AML-193 (cell line): ENCODE data around the gene CHRNA3.

Experiments
- DNase-seq, 2 experiments: peaks; one replicate each; lab custom pipeline; 2025; lab: John Stamatoyannopoulos, UW

Gene CHRNA3

DNA sequence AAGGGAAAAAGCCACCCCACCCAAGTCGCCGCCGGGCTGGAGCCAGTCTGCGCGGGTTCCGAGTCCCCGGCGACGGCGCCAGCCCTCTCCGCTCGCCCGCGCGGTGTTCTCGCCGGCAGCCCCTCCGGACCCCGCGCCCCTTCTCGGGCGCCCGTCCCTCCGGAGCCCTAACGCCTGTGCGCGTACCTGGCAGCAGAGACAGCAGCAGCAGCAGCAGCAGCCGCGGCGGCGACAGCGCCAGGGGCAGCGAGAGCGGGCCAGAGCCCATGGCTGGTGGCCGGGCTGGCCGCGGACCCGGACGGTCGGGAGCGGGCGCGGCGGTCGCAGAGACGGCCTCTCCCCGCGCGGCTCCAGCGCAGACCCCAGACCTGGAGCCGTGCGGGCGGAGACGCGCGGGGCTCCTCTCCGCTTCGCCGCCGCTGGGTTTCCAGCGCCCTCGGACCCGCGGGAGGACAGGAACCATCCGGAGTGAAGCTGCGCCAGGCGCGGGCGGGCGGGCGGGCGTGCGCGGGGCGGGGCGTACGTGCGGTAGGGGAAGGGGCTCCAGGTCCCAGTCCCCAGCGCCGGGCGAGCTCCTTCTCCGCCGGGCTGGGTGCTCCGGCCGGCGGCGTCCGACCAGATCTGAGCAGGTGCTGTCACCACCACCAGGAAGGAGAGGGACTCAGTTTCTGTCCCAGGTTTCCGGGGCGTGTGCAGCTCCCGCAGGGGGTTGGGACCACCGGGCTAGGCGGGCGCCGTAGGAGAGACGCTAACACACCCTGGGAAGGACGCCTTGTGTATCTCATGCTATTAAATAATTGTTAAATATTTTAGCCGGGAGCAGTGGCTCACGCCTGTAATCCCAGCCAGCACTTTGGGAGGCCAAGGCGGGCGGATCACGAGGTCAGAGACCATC is at the start of gene CHRNA3:
Gene CHRNA3, minus strand, starts transcription at position 470 of the 895 bp plus-strand sequence. Its CDS starts 202 bp downstream, at position 268.
- DNase-seq: no peak

DNA sequence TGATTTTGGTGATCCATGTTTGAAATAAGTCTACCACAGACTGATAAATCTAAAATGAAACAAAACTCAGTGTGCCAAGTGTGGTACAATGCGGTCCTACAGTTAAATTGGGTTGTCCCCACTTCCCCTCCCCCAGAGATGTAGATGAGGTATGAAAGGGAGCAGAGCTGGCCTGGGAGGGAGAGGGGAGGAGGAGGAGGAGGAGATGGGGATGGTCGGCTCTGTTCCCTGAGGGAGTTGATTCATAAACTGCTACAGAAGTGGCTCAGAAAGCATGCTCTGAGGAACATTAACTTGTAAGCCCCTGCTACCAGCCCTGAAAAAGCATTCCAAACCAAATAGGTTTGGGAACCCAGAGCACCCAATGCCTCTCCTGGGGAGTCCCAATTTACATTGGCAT is 48.2 kb upstream of the CHRNA3 start:
- no peak for DNase-seq

DNA sequence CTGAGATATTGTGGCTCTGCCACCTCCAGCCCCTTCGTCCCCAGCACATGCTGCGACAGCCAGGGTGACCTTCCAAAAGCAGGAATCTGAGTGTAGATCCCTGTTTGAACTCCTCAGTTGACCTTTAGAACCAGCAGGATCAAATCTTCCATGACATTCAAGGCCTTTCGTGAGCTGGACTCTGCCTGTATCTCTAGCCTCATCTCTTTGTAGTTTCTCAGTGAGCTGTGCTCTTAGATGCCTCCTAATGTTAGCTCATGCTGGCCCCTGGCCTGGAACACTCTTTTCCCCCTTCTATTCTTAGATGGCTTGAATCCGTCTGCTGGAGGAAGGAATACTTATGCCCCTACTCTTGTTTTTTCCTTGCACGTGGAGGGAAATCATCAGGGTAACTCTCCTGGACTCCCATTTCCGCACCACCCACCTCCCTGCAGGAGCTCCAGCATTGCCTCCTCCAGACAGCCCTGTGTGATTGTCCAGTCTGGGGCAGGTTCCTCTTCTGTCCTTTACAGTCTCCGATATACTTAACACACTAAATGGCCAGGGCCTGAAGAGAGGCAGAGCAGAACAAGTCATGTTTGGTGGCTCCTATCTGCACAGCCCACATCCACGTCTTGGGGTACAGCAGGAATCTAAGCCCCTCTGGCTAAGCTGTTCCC is 46.9 kb upstream of the CHRNA3 start:
- DNase-seq: no peak

DNA sequence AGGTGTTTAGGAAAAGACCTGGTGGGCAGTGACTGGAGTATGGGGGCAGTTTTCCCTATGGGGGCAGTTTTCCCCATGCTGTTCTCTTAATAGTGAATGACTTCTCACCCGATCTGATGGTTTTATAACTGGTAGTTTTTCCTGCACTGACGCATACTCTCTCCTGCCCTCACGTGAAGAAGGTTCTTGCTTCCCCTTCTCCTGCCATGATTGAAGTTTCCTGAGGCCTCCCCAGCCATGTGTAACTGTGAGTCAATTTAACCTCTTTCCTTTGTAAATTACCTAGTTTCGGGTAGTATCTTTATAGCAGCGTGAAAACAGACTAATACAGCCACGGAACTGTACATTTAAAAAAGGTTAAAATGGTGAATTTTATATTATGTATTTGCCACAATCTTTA is 45.2 kb upstream of the CHRNA3 start:
- DNase-seq: no peak

DNA sequence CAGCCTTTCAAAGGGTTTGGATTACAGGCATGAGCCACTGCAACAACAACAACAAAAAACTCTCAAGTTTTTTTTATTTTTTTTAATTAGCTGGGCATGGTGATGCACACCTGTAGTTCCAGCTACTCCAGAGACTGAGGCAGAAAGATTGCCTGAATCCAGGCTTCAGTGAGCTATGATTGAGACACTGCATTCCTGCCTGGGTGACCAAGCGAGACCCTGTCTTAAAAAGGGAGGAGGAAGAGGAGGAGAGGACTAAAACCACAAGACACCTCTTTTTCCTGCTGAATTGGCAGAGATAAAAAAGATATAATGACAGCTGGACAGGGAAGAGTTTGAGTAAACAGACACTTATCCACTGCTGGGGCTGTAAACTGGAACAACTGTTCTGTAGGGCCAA is 42.9 kb upstream of the CHRNA3 start:
- no peak for DNase-seq

DNA sequence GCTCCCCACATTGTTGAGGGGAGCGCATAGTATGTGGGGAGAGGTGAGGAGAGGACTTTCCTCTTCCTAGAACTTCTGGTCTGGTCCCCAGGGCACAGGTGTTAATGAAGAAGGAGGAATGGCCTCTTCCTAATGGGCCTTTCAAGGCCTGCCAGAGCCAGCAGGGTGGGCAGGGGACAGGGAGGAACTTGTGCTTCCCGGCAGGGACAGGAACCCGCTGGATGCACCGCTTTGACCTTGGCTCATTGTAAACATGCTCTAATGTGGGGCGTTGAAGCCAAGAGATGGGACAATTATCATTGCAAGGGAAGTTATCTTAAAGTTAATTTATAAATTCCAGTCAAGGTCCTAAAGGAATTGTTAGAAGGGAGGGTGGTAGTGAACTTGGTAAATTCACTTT is 41.2 kb upstream of the CHRNA3 start:
- no peak for DNase-seq

DNA sequence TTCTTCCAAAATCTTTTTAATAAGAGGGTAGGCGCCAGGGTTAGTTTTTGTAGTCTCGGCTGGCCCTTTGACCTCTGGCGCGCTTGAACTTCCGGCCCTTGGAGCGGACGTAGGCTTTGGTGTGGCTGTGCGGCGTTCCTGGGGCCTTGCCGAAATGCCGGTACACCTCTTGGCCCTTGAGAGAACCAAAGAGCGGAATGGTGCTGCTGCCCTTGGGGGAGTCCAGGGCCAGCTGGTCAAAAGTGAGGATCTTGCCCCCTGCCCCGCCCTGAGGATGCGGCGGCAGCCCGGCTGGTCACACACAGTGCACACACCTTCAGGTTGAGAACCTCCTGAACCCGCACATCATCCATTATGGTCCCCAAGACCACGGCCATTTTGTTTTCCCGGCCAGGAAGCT is 40.2 kb upstream of the CHRNA3 start:
- no peak for DNase-seq

DNA sequence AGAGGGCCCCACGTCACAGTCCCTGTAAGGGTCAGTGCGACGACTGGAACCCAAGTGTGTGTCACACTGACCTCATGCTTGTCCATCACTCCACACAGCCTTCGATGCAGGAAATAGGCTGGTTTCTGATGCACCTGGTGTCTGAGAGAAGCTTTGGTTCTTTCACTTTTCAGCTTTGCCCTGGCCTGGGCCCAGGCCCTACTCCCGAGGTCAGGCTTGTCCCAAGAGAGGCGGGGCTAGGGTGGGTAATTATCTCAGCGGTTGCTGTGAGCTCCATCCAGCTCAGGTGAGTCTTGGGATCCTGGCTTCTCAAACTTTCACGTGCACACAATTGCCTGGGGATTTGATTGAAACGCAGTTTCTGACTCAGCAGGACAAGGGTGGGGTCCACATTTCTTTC is 39.8 kb upstream of the CHRNA3 start:
- no peak for DNase-seq

DNA sequence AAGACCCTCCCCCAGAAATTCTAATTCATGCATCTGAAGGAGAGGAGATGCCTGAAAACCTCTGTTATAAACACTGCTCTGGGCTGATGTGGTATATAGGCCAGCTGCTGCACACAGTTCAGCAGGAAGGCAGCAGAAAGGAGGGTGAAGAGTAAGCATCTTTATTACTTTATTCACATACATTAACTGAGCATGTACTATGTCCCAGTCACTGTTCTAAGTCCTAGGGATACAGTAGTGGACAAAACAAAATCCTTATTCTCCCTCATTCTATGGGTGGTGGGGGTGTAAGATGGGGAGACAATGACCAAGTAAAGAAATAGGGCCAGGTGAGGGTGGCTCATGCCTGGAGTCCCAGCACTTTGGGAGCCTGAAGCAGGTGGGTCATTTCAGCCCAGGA is 38.0 kb upstream of the CHRNA3 start:
- DNase-seq: no peak

DNA sequence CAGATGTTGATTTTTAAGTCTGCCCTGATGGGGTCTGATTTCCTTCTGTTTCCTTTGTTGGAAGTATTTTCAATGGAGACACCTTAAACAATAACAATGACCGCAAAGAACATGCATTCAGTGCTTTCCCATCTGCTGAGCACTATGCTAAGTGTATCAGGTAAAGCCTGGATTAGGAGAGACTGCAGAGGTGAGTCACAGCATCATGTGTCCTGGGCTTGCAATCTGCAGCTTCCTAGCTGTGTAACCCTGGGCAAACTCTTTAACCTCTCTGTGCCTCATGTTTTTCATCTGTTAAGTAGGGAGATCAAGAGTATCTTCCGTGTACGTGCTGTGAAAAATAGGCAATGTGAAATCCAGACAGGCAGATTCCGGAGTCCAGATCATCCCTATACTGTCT is 33.5 kb upstream of the CHRNA3 start:
- DNase-seq: no peak

DNA sequence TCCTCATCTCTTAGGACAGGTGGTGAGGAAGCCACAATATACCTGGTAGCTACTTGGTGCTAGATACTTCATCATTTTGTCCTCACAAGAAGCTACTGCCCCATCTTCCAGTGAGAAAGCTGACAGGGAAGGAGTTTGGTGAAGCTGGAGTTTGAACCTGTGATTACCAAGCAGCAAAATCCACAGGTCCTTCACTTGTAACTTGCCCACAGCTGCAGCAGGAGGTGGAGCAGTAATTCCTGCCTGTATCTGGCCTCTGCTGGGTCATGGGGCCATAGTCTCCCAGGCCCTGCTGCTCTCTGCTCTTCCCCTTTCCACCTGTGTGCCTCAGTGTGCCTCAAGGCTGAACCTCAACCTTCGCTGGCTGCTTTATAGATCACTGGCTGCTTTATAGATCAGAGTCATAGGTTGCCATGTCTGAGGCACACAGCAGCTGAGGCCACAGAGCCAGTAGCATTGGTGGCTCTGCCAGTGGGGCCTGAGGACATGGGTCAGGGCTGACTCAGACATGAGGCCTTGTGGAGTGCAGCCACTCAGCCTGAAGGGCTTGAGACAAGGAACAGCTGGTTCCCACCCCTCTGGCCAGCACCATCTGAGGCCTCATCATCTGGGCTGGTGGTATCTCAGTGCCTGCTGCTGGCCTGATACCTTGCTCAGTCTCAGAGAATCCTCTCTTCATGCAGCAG is 31.3 kb upstream of the CHRNA3 start:
- no peak for DNase-seq

DNA sequence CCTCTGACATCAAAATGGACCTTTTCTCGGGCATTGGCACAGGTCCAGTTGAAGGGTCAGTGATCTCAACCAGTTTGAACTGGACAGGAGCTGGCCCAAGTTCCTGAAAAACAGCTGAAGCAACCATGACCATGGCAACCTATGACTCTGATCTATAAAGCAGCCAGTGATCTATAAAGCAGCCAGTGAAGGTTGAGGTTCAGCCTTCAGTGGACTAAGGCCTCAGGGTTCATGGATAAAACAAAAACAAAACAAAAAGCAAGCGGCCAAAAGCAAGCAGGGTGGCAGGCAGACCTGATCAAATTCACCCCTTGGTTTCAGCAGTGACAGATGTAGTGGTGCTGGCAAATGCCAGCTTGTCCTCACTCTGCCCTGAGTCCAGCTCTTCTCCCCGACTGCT is 30.2 kb upstream of the CHRNA3 start:
- no peak for DNase-seq

DNA sequence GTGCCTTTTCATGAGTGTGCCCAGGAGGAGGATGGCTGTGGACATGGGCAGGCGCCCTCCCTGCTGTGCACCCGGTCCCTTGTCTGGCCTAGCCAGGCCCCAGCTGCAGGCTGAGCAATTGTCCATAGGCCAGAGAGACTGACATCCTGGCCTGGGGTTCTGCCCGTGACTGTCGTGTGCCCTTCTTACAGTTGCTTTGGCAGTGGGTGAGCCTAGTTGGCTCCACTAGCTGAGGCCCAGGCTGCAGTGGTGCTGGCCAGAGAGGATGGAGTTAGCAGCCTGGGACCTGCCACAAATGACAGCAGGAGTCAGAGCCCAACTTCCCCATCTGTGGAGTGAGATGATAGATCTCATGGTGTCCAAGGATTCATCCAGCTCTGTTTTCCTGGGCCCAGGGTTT is 29.2 kb upstream of the CHRNA3 start:
- no peak for DNase-seq

DNA sequence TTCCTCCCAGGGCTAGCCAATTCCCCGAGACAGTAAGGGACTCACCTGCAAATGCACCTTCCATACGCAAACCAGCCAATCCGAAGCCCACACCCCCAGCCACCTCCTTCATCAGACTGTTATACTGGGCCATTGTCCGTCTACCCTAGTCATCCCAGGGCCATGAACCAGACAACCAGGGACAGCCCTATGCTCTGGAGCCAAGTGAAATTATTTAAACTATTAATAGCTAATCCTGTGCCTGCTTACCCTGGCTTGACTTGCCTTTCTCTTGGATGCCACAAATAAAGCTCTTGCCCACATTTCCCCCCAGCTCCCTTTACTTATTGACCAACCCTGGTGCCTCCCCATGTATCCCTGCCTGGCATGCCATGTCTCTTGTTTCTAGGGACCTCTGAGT is 24.2 kb upstream of the CHRNA3 start:
- no peak for DNase-seq

DNA sequence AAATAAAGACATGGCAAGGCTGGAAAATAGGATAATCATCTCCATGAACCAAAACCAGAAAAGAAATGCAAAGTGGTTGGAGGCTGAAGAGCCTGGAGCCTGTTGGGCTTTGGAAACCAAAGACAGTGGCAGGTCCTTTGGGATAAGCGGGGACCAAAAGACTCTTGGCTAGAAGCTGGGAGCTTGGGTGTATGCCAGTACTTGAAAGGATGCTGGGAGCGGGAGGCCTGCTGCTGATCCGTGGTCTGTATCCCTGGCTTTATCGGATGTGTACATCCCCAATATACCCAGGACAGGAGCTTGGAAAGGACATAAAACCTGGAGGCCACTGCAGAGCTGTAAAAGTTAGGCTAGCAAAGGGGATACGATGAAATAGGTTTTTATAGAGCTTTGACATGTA is 21.5 kb upstream of the CHRNA3 start:
- DNase-seq: no peak

DNA sequence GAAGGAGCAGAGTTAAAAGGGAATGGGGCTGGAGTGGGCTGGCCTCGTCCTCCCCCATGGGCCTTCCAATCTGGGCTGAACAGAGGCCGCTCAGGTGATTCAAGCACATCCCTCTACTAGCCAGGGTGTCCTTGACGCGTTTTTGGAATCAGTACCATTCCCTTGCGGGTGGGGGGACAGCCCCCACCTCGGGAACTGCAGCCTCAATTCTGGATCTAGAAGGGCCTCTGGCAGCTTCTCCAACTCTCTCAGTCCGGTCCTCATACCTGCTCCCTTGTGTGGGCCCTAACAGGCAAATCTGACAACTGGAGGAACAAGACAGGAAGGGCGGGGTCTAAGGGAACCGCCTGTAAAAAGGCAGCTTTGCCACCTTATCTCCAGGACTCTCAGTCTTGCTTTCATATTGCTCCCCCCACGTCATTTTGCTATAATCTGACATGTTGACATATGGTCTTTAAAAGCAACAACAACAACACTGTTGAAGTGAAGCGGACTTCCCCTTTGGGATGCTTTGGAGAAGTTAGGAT is 21.0 kb upstream of the CHRNA3 start:
- DNase-seq: no peak

DNA sequence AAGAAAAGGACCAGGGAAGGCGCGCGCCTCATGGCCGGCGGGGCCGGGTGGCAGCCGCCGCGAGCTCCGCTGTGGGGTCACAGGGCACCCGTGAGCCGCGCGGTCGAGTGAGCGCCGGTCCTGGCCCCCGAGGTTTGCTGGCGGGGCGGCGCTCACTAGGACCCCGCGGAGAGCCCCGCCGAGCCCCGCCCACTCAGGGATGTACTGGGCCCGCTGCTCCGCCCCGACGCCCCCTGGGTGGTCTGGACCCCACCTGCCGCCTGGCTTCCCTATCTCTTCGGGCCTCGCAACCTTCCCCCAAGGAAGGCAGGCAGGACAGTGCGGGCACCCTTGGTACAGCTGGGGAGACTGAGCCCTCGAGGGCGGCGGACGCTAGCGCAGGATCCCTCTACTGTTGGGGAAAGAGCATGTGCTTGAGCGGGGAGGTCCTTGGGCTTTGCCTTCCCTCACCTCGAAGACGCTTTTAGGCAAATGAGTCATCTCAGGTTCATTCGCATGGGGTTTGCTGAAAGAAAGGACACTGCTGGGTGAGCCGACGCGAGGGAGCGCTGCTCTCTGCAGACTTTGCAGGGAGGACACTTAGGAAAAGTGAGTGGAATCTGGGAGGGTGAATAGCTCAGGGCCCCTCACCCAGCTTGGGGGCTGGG is 20.4 kb upstream of the CHRNA3 start, which contains the start of gene CHRNB4:
Gene CHRNB4, minus strand, starts transcription at position 109 of the 647 bp plus-strand sequence. Its CDS starts 77 bp downstream, at position 32.
- DNase-seq: no peak

DNA sequence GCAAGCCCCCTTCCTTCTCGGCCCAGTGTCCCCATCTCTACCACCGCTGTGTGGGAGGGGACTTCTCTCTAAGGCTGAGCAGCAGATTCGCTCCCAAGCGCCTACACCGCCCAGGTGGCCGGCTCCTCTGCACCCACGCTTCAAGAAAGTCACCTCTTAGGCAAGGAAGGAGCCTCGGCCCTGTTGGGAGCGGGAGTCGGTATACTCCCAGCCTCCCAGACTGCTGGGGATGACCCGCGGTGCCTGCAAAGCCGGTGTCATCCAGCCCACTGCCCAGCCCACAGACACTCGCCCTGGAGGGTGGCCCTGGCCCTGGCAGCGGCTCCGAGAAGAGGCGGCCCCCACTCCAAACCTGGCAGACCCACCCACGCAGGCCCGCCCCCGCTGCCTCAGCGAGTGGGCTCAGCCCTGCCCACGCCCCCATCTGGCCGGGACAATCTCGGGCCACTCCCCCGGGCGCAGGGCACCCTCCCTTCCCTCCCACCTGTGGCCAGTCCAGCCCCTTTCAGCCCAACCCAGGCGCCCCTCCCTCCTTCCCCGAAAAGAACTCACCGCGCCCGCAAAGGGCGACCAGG is 19.8 kb upstream of the CHRNA3 start:
- DNase-seq: no peak

DNA sequence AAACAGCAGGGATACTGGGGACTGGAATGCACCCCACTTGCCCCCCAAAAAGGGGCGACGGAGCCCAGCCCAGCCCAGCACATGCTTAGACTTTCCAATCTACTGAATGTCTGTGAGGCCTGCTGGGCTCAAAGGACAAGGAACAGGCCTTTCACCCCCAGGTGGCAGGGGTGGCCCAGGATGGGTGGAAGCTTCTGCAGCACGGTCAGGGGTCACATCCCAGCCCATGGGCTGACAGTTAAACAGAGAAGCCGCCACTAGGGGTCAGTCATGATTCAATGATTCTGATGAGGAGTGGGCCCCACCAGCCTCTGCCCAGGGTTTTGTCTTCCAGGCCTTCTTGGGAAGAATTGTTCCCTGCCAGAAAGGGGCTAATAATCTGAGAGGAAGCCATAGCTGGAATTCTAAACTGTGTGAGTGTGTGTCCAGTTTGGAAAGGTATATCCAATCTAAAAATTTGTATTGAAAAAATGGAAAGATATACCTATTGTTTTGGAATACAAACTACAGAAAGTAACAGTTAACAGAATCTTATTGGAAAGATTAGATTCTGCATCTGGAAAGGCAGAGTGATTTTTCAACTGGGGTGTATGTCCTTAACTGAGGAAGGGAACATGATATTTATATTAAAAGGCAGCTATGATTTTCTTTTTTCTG is 18.0 kb upstream of the CHRNA3 start:
- DNase-seq: peak in 1 of 2 experiments; percentile 35

DNA sequence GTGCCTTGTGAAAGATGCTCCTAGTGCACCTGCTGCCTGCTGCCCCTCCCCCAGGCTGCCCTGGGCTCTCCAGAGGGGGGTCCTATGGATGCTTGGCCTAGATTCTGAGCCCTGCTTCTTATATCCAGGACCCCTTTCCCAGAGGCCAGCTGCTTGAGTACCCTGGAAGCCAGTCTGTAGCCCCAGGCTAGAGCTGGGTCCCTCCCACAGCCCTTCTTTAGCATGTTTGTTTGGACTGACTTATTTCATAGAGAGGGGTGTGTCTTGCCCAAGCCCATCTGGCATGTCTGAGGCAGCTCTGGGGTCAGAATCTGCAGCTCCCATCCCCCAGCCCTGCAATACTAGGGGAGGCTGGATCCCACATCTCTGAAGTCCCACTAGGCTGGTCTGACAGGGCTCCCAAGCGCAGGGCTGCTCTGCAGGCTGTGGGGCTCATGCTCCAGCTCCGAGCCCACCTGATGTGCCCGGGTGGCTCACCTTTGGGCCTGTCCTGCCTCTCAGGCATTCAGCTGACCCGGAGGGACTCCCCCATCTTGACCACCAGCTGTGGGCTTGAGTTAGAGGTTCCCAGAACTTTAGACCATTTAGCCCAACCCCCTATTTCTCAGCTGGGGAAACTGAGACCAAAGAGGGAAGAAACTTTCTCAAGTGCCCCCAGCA is 17.1 kb upstream of the CHRNA3 start:
- DNase-seq: no peak
